Thyroid gland (tissue), 4 donors: Measurements from ENCODE around the gene IQSEC1.

ENCODE experiments used
- CTCF ChIP-seq, 6 experiments: fragments of 200-600 bp in 3 of 6; fragments of 450-650 bp in 3 of 6; sonication (generic) in 3 of 6; IDR thresholded peaks; one replicate each; pipeline ENCODE4 v1.5.1; 2016 to 2019; ENCODE audit warnings: antibody characterized with exemption in 6 of 6, mild to moderate bottlenecking in 2 of 6, inconsistent platforms in 1 of 6, moderate library complexity in 1 of 6
- POLR2A ChIP-seq, 2 donors: fragments of 450-650 bp; IDR thresholded peaks; one replicate each; pipeline ENCODE4 v1.6.1; 2017; ENCODE audit warnings: antibody characterized with exemption in 2 of 2, mild to moderate bottlenecking in 2 of 2, moderate library complexity in 1 of 2

- TF ChIP-seq CTCF (IDR thresholded peaks at IDR 0.05), result no peak
- no peak for TF ChIP-seq POLR2A (IDR thresholded peaks at IDR 0.05)
Observed at GRCh38 chr3:12922881-12923431, 150.3 kb downstream of the IQSEC1 start.
